Stimulated activated naive B cell treated with anti-CD40 and anti-IgM and Interleukin-4, amounts not matched to agents 10 μg/mL and 1 μg/mL and 100 μg/mL, for 72 hours (primary cell): ENCODE measurements around the gene AHI1.

ENCODE experiments used
- ATAC-seq, 2 donors: fragments of 150-1000 bp; cut with Tn5 transposase; replicated peaks; 2 replicates each; pipeline ENCODE4 v1.10.0; 2021; ENCODE audit warnings: moderate library complexity in 1 of 2
- DNase-seq: peaks from one replicate; pipeline ENCODE4 v3.0.0; 2021
- H3K27ac Mint-ChIP-seq: one replicate; pipeline ENCODE4 v1.8.0; 2022; ENCODE audit warnings: mild to moderate bottlenecking, mixed read lengths
- H3K27me3 Mint-ChIP-seq, 2 donors: one replicate each; pipeline ENCODE4 v1.8.0; 2022; ENCODE audit warnings: mixed read lengths in 2 of 2
- H3K36me3 Mint-ChIP-seq, 2 donors: one replicate each; pipeline ENCODE4 v1.8.0; 2022; ENCODE audit warnings: mixed read lengths in 2 of 2, mild to moderate bottlenecking in 1 of 2
- H3K4me1 Mint-ChIP-seq, 2 donors: one replicate each; pipeline ENCODE4 v1.8.0; 2022; ENCODE audit warnings: mixed read lengths in 2 of 2, mild to moderate bottlenecking in 1 of 2
- H3K4me3 Mint-ChIP-seq, 2 donors: one replicate each; pipeline ENCODE4 v1.8.0; 2022; ENCODE audit warnings: mild to moderate bottlenecking in 2 of 2, mixed read lengths in 2 of 2, moderate library complexity in 1 of 2
- H3K9me3 Mint-ChIP-seq, 2 donors: one replicate each; pipeline ENCODE4 v1.8.0; 2022; ENCODE audit warnings: mixed read lengths in 2 of 2, mild to moderate bottlenecking in 1 of 2

AHI1 gene

GRCh38 chr6:135243871-135244796, 253.4 kb downstream of the AHI1 start:
- Mint-ChIP-seq H3K27ac (no peak overlapping the region), H3K36me3 (no peaks in the 10 kb centered on the region), H3K9me3 (peaks cover 0 to 2% of the 10 kb centered on the region in 2 donors), H3K4me3 (no peak overlapping the region), H3K4me1 (no peaks in the 10 kb centered on the region), H3K27me3 (no peaks in the 10 kb centered on the region)
- DNase-seq (no peak), ATAC-seq (no peak)

GRCh38 chr6:135240711-135241110, 256.8 kb downstream of the AHI1 start:
- Mint-ChIP-seq H3K27ac (no peak overlapping the region), H3K9me3 (peaks cover 0 to 2% of the 10 kb centered on the region in 2 donors), H3K4me3 (no peak overlapping the region), H3K27me3 (peaks cover 0 to 4% of the 10 kb centered on the region in 2 donors), H3K36me3 (no peaks in the 10 kb centered on the region), H3K4me1 (peaks cover 0 to 8% of the 10 kb centered on the region in 2 donors)
- DNase-seq (no peak), ATAC-seq (no peak)

- DNase-seq (no peak), ATAC-seq (no peak)
- Mint-ChIP-seq H3K36me3 (peaks cover 0 to 1% of the 10 kb centered on the region in 2 donors), H3K4me1 (peaks cover 7 to 20% of the 10 kb centered on the region in 2 donors), H3K9me3 (peaks cover 0 to under 1% of the 10 kb centered on the region in 2 donors), H3K27me3 (peaks cover 0 to 4% of the 10 kb centered on the region in 2 donors), H3K27ac (no peak overlapping the region), H3K4me3 (no peak overlapping the region)
Measured at GRCh38 chr6:135236732-135237131, 260.8 kb downstream of the AHI1 start.

GRCh38 chr6:135236319-135236718, 261.2 kb downstream of the AHI1 start:
- ATAC-seq (no peak), DNase-seq (no peak)
- Mint-ChIP-seq H3K27me3 (peaks cover 0 to 4% of the 10 kb centered on the region in 2 donors), H3K27ac (no peak overlapping the region), H3K4me1 (peaks cover 8 to 24% of the 10 kb centered on the region in 2 donors), H3K36me3 (peaks cover 0 to 1% of the 10 kb centered on the region in 2 donors), H3K4me3 (no peak overlapping the region), H3K9me3 (no peaks in the 10 kb centered on the region)

- ATAC-seq (no peak), DNase-seq (no peak)
- H3K27ac Mint-ChIP-seq = no peak overlapping the region
- peaks cover 0 to 1% of the 10 kb centered on the region in 2 donors for H3K36me3 Mint-ChIP-seq
- H3K27me3 Mint-ChIP-seq = peaks cover 0 to 4% of the 10 kb centered on the region in 2 donors
- H3K4me3 Mint-ChIP-seq = no peak overlapping the region
- H3K9me3 Mint-ChIP-seq = no peaks in the 10 kb centered on the region
- peaks cover 10 to 28% of the 10 kb centered on the region in 2 donors for H3K4me1 Mint-ChIP-seq
Measured at GRCh38 chr6:135235716-135236115, 261.8 kb downstream of the AHI1 start.

- Mint-ChIP-seq H3K4me1 (peaks cover 10 to 28% of the 10 kb centered on the region in 2 donors), H3K4me3 (no peak overlapping the region), H3K9me3 (no peaks in the 10 kb centered on the region), H3K27me3 (peaks cover 0 to 4% of the 10 kb centered on the region in 2 donors), H3K36me3 (peaks cover 0 to 1% of the 10 kb centered on the region in 2 donors), H3K27ac (no peak overlapping the region)
- DNase-seq (no peak), ATAC-seq (no peak)
Measured at GRCh38 chr6:135234492-135234780, 263.1 kb downstream of the AHI1 start.

GRCh38 chr6:135233686-135234491, 263.7 kb downstream of the AHI1 start:
- Mint-ChIP-seq H3K9me3 (no peaks in the 10 kb centered on the region), H3K36me3 (peaks cover 0 to 1% of the 10 kb centered on the region in 2 donors), H3K4me1 (peaks cover 14 to 28% of the 10 kb centered on the region in 2 donors), H3K4me3 (no peak overlapping the region), H3K27ac (peak overlapping the region; percentile 71), H3K27me3 (peaks cover 0 to 4% of the 10 kb centered on the region in 2 donors)
- ATAC-seq (peak; percentile 59 to 62), DNase-seq (no peak)
